Activated CD4-positive, alpha-beta T cell treated with anti-CD3 and anti-CD28 coated beads, Interleukin-2, amount 50 U/mL, for 1 hour (primary cell): Measurements from ENCODE around the gene MAP3K8.

ENCODE experiments used
- DNase-seq: peaks from one replicate; pipeline ENCODE4 v3.0.0-alpha.2; 2020

The MAP3K8 gene

GRCh38 chr10:30493609-30494530 is 59.9 kb downstream of the MAP3K8 start:
- no peak for DNase-seq

DNA sequence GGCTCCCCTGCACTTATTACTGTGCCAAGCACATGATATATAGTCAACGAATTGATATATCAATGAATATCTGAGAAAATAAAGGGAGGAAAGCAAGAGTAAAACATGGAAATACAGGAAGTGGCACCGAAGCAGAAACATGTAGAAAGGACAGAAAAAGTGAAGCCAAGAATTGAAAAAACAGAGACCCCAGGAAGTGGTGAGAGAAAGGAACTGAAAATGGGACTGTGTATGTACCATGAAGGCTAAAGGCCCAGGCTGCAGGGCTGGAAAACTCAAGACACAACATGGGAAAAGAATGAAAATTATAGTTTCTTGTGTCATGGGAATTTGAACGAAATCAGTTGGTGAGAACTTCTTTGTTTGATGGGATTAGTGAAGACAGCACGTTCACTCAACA is 60.6 kb downstream of the MAP3K8 start:
- DNase-seq = no peak

- DNase-seq = no peak
Measured at GRCh38 chr10:30495687-30496086, 61.7 kb downstream of the MAP3K8 start.

- no peak for DNase-seq
Measured at GRCh38 chr10:30499816-30500215, 65.8 kb downstream of the MAP3K8 start.

- no peak for DNase-seq
Measured at GRCh38 chr10:30500534-30500933, 66.5 kb downstream of the MAP3K8 start.

DNA sequence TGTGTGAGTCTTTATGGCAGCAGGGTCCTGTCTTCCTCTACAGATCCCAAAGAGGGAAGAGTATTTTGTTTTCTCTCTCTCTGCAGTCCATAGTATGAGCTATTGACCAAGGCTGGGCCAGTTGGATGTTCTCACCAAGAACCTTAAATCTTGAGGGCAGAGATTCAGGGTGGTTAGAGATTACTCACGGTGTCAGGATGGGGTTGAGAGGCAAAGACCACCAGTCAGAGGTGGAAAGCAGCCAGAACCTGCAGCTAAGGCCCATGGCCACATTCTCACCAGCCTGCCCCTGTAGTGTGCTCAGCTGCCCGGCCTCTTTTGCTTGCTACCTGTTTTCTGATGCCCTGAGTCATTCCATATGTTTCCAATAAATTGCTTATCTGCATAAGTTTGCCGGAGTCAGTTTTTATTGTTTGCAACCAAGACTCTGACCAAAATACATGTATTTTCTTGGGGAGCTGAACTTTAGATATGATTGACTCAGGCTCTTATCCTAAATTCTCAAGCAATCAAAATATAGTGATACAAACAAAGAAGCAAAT is 67.0 kb downstream of the MAP3K8 start:
- DNase-seq = no peak

DNA sequence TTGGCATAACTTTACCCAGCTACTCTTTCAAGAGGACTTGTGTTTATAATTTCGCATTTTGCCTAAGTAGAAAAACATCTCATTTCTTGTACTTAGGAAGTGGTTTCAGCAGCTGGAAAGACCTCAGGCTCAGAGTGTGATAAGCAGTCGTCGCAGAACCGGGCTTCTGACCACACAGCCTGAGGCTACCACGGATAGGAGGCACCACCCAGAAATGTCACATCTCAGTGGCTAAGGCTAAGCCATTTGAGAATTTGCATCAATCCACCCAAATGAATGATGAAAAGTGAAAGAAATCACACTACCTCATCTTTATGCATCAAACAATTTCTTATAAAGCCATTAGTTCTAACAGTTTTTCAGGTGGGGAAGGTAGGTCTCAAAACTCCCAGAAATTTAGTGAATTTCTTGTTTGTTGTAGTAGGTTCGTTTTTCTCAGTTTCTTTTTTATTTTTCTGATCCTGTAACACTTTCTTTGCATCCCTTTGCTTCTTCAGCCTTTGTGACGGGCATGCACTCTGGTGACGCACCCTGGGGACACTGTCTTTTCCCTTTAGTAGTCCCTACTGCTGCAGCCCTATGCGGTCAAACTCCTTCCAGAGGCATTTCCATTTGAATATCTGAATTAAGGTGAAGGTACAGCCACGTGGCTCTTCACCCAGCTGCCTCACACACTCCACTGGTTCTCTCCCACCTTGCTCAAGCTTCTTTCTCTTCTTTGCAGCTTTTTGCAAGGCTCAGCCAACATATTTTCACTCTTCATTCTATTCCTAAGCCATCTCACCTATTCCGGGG is 68.5 kb downstream of the MAP3K8 start:
- no peak for DNase-seq

DNA sequence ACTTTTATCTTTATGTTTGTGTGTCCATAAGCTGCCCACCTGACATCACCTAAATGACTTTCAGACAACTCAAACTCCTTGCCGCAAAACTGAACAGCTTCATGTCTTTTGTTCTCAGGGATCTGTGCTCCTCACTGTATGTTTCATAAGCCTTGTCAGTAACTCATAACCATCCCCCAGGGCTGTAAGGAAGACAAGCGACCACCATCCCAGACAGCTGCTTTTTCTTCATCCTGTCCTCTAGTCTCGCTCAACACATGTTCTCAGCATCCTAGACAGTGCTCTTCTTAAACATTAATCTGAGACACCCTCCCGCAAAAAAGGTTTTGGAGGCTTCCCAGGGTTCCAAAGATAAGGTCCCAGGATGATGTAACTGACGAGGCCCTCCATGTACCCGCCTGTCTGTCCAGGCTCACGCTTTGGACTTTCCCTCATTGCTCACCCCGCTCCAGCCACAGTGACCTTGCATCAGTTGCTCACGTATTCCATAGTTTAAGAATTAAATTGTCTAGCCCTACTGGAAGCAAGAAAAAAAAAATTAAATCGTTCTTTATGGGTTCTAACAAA is 69.8 kb downstream of the MAP3K8 start:
- no peak for DNase-seq

GRCh38 chr10:30505543-30506298 is 71.7 kb downstream of the MAP3K8 start:
- no peak for DNase-seq

DNA sequence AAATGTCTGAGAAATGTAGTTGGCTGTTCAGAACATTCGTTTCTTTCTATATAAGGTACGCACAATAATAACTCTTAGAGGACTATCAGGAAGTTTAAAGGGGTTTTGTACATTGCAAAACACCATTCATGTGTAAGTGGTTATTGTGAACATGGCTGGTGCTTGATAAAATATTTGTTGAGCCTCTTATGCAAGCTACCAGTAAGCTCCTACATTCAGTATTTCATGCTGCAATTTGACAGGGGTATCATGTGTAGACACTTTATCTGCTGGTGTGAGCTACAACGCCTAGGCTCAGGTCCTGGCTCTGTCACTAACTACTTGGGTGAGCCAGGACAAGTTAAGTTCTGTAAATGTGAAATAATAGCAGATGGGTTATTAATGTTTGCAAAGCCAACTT is 75.5 kb downstream of the MAP3K8 start:
- no peak for DNase-seq

GRCh38 chr10:30510184-30510931 is 76.4 kb downstream of the MAP3K8 start:
- DNase-seq = no peak

- DNase-seq = no peak
Measured at GRCh38 chr10:30510932-30511700, 77.1 kb downstream of the MAP3K8 start.
